HG02852 (cell line): ENCODE data around the gene TCOF1.
"Not testable (repeated sequence)": the region's sequence is repeated elsewhere in the genome, so short reads cannot be mapped to it uniquely, and the experiment has no call there.

Experiments used
- ATAC-seq: cut with Tn5 transposase; IDR thresholded peaks from one replicate; pipeline ENCODE4 v1.9.1; 2021; ENCODE audit warnings: mild to moderate bottlenecking, moderate library complexity; ENCODE audit not compliant: unreplicated experiment

The TCOF1 gene

DNA sequence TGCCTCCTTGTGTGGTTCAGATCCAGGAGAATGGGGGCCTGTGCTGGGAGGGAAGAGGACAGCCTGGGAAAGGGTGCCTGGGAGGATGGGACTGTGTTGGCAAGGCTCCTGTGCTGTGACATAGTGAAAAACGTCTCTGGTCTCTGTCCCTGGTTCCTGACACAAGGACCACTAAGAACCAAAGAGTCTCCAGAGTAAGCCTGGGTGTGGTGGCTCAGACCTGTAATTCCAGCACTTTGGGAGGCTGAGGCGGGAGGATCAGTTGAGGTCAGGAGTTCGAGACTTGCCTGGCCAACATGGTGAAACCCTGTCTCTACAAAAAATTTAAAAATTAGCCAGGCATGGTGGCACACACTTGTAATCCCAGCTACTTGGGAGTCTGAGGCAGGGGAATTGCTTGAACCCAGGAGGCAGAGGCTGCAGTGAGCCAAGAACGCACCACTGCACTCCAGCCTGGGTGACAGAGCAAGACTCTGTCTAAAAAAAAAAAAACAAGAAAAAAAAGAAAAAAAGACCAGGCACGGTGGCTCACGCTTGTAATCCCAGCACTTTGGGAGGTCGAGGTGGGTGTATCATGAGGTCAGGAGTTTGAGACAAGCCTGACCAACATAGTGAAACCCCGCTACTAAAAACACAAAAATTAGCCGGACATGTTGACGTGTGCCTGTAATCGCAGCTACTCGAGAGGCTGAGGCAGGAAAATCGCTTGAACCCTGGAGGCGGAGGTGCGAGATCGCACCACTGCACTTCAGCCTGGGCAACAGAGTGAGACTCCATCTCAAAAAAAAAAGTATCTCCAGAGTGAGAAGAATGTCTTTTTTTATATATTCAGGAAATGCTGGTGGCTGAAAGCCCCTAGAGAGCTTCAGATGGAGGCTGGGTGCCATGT is 56.6 kb downstream of the TCOF1 start:
- ATAC-seq = not testable (repeated sequence)

DNA sequence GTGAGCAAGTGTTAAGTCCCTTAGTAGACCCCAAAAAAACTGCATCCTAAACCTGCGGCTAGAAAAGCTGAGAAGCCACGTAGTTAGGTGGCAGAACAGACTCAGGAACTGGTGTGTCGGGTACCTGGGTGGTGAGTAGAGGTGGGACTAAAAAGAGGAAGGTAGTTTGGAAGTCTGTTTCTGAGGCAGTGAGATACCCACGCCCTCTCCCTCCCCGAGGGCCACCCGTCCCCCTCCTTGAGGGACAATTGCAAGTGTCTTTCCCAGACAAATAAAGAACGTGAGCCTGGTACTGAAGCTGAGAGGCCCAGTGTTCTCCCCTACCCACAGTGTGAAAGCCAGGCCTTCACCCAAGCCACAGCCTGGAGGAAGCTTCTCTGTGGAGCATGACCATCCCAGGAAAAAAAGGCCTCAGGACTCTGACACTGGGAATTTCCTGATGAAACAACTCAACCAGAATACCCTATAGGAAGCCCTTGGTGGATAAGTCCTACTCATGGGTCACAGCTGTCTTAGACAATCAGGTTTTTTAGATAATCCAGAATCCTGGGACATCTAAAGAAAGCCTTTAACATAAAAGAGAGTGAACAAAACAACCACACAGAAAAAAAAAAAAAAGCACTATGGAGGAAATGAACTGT is 62.3 kb downstream of the TCOF1 start:
- ATAC-seq = peak; percentile 67

DNA sequence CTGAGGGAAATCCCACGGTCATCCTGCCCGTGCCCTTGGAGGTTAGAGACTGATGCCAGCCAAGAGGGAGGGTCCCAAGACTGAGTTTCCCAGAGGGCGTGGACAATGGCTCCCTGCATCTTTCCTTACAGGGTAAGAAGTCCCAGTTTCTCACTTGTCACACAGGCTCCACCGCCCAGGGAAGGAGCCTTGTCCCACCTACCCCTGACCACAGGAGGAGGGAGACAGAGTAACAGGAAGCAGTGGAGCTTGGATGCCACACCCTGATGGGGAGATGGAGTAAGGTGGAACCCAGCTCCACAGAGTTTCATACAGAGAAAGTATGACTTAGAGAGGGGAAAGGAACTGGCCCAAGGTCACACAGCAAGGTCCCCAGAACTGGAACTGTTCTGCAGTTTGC is 64.6 kb downstream of the TCOF1 start:
- ATAC-seq = no peak

DNA sequence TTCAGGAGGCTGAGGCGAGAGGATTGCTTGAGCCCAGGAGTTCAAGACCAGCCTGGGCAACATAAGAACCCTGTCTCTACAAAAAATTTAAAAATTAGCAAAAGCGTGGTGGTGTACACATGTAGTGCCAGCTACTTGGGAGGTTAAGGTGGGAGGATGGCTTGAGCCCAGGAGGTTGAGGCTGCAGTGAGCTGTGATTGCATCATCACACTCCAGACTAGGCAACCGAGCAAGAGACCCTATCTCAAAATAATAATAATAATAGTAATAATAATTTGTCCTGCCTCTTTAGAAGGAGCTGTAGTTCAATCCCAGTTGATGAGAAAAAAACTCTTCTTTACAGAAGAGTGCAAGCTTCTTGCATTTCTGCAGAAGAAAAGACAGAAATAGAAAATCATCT is 65.3 kb downstream of the TCOF1 start:
- no peak for ATAC-seq

DNA sequence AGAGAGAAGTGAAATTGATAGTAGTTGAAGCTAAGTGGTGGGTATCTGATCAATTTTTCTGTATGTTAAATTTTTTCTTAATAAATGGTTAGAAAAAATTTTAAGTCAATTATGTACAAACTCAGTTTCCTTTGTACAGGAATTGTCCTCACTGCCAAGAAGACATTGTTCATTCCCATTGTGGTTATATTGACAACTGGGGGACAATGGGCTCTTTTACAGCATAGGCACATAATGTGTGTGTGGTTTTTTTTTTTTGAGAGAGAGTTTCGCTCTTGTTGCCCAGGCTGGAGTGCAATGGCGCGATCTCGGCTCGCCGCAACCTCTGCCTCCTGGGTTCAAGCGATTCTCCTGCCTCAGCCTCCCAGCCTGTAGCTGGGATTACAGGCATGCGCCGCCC is 68.7 kb downstream of the TCOF1 start:
- not testable (repeated sequence) for ATAC-seq

DNA sequence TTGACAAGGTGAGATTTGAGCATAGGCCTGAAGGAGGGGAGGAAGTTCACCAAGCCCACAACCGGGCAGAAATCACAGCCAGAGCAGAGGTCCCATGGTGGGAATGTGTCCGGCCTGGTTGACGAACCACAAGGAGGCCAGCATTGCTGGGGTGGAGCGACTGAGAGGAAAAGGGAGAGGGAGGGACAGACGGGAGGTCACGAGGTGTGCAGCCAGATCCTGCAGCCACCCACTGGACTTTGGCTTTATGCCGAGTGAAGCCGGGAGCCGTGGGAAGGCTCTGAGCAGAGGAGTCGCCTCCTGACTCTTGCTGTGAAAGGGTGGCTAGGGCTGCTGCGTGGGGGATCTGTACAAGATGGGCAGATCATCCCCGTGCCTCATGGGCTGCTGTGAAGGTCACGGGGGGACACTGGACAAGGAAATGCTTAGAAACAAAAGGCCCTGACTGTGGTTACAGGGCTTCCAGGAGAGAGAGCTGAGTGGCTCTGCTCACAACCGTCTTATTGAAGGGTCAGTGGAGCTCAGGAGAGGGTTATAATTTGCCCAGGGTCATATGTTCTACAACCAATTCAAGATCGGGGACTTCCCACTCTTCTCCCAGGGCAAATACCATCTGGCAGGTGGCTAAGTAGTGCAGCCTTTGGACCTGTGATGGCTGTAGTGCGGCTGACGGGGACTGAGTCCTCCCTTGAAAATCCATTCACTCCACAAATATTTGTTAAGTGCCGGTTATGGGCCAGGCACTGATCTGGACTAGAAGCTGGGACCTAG is 70.8 kb downstream of the TCOF1 start:
- no peak for ATAC-seq

DNA sequence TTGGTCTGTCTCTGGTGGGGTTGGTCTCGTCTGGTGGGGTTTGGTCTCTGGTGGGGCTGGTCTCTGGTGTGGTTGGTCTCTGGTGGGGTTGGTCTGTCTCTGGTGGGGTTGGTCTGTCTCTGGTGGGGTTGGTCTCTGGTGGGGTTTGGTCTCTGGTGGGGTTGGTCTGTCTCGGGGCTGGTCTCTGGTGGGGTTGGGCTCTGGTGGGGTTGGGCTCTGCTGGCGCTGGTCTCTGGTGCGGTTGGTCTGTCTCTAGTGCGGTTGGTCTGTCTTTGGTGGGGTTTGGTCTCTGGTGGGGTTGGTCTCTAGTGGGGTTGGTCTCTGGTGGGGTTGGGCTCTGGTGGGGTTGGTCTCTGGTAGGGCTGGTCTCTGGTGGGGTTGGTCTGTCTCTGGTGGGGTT is 71.5 kb downstream of the TCOF1 start:
- ATAC-seq = no peak

DNA sequence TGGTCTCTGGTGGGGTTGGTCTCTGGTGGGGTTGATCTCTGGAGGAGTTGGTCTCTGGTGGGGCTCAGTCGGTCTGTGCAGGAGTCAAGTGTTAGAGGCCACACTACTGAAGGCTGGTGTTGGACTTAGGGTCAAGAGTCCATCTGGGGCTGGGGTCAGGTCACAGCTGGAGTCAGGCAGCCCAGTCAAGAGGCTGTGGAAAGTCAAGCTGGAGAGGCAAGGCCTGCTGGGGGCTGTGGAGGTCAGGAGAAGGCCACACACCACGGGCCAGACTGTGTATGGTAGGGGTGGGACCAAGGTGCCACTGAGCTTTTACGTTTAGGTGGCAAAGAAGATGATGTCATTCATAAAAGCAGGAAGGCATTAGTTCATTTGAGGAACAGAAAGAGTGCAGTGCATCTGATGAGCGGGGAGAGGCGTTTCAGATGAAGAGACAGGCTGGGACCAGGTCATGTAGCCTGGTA is 71.9 kb downstream of the TCOF1 start:
- ATAC-seq = no peak

DNA sequence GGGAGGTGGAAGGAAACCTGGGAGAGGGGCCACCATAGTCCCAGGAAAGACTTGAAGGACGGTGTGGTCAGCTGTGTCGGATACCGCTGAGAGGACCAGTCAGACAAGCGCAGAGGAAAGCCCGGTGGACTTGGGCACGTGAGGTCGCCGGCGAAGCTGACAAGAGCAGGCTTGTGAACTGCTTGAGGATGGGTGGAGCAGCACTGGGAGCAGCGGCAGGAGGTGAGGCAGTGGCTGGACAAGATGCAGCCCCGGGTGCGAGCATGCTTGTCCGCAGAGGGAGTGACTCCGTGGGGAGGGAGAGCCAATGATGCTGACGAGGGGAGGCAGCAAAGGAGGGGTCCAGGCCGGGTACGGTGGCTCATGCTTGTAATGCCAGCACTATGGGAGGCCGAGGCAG is 73.6 kb downstream of the TCOF1 start:
- no peak for ATAC-seq

DNA sequence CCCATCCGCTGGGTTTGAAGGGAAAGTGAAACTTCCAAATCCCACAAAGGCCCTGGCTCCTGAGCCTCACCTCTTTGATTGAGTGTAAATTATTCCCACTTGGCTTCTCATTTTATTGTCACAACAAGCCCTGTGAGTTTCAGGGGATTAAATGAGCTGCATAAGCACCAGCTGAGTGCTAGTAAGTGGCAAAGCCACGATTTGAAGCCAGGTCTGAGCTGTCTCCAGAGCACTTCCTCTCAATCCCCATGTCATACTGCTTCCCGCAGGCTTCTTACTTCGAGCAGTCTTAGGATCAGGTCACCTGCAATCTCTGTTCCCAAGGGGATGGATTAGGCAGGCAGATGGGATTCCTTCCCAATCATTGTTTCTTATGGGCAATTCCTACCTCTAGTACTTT is 74.1 kb downstream of the TCOF1 start:
- no peak for ATAC-seq

DNA sequence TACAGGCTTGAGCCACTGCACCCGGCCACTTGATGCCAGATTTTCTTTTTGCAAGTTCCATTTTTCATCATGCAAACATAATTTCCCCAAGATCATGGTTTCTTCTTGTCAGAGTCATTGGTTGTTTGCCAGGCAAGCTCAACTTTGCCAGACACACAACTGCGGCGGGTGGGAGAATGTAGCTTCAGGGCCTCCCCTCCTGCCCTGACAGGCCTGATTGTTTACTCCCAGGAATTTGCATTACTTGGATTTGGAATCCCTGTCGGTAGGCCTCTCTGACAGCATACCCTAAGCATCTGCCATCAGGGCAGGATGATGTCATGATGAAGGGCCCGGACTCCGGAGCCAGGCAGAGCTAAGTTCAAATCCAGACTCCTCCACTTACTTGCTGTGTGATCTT is 77.0 kb downstream of the TCOF1 start:
- ATAC-seq = no peak

DNA sequence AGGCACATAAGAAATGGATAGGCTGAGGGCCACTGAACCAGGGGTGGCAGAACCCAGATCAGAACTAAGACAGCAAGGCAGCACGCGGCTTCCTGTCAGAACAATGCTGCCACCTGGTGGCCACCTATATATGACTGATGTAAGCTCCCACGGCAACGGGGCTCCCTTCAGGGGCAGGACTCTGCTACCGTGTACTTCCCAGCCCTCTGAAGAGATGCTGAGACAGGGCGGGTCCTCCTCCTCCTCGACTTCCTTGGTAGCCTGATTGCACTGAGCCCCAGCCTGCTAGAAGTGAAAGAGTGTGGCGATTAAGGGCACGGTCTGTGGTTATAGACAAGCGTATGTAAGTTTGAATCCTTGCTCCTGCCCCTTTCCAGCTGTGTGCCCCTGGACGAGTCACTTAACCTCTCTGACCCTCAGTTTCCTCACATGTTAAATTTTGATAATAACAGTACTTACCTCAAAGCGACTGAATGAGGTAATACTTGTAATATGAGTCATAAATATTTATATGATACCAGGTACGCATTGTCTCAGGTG is 78.7 kb downstream of the TCOF1 start:
- ATAC-seq = peak; percentile 94

DNA sequence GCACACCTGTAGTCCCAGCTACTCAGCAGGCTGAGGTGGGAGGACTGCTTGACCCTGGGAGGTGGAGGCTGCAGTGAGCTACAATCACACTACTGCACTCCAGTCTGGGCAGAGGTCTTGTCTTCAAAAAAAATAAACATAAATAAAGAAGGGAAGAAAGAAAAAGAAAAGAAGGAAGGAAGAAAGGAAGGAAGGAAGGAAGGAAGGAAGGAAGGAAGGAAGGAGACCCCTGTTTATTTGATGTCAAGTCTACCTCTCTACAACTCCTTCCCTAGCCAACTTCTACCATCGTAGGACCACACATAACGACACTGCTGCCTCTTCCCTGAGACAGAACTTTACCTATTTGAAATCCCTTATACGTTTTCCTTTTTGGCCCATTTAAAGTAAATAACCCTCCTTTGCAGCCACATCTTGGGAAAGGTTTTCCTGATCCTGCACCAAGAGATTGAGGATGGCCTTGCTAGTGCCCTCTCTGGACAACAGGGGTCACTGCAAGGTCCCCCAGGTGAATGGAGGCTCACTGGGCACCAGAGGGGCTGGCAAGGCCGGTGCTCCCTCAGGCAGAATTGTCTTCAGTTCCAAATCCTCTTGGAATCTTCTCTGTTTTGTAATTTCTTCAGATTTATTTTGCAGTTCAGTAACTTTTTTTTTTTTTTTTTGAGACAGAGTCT is 81.5 kb downstream of the TCOF1 start:
- ATAC-seq = no peak

DNA sequence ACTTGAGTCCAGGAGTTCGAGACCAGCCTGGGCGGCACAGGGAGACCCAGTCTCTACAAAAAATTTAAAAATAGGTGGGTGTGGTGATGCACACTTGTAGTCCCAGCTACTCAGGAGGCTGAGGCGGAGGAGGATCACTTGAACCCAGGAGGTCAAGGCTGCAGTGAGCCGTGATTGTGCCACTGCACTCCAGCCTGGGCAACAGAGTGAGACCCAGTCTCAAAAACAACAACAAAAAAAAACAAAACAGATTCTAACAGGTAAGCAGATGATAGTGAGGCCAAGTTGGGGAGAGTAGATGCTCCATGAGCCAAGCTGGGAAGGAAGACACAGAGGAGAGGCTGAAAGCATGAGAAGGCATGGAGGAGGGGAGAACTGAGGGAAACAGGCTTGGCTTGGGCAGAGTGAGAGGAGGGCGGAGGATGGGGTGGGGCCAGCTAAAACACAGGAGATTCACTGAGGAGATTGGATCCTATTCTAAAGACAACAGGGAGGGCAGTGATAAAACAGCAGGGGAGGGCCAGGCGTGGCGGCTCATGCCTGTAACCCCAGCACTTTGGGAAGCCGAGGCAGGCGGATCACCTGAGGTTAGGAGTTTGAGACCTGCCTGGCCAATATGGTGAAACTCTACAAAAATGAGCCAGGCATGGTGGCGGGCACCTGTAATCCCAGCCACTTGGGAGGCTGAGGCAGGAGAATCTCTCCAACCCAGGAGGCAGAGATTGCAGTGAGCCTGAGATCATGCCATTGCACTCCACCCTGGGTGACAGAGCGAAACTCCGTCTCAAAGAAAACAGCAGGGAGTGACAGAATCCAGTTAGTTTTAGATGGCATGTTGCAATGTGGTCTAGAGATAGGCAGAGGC is 83.7 kb downstream of the TCOF1 start:
- no peak for ATAC-seq

DNA sequence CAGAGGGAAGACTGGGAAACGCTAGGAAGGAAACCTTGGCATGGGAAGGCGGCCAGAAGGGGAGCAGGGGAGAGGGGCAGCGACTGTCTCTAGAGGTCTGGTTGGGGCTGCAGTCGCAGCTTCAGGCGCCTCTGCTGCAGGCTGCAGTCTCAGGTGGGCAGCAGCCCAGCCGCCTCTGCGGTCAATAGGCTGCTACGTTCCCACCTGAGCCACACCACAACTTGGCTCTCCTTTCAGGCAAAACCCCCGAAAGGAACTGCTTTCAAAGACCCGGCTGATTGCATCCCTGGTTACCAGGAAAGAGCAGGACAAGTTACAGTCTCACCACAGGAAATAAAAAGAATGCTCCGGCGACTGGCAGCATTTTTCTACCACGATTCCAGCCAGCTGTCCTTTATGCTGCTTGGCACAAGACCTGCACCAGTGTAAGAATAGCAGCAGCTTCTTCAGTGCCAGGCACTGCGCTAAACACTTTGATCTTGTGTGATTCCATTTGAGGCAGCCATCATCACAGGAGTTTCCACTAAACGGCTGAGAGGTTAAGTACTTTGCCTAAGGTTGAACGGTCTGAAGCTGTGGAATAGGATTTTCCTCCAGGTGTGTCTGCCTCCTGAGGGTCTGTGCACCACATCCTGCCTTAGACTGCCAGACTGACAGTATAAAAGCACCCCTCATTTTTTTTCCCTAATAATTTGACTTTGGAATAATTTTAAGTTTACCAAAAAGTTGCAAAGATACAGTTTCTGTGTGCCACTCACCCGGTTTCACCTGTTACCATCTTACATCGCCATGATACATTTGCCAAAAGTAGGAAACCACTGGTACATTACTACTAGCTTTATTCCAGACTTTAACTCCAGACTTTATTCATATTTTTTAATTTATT is 84.6 kb downstream of the TCOF1 start:
- ATAC-seq = no peak

DNA sequence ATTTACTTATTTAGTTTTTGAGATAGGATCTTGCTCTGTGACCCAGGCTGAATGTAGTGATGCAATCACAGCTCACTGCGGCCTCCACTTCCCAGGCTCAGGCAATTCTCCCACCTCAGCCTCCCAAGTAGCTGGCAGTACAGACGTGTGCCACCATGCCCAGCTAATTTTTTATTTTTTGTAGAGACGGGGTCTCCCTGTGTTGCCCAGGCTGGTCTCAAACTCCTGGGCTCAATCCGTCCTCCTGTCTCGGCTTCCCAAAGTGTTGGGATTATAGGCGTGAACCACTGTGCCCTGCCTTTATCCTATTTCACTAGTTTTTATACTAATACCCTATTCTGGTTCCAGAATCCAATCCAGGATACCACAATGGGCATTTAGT is 85.2 kb downstream of the TCOF1 start:
- ATAC-seq = no peak

DNA sequence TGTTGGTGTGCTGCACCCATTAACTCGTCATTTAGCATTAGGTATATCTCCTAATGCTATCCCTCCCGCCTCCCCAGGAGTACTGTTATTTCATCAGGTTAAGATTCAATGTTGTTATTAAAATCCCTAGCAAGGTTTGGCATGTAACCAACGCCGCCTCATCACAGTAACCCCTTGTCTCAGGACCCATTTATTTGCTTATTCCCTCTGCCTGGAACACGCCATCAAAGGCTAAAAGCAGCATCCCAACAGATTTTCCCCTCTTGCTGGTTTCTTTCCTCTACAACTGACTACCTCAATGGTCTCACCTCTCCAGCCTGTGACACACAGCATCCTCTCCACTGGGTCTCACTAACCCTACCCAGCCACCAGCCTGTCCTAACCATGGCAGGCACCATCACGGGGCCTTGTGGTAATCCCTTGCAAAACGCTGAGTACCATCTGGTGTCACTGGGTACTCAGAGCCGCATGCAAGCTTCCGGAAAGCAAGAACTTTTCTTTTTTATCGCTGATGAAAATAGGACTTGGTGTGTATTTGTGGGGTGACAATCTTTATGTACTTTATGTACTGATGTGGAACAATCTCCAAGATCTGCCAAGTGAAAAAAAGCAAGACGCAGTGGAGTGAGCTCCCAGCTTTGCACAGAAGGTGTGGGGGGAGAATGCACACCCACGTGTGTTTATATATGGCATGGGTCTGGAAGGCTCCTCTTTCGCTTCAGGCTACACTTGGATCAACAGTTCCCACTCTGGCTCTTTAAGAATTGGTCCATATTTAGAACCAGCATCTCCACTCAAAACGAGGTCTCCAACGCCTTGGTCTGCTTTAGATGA is 86.0 kb downstream of the TCOF1 start:
- ATAC-seq = no peak

DNA sequence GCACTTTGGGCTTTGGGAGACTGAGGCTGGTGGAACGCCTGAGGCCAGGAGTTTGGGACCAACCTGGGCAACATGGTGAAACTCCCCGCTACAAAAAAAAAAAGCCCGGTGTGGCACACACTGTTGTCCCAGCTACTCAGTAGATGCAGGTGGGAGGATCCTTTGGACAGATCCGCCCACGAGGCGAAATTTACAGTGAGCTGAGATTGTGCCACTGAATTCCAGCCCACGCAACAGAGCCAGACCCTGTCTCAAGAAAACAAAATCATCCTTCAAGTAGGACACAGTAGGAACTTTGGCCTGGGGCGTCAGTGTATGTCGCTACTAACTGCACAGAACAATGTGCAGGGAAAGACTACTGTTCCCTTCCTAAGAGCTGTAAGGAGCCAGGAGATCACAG is 87.3 kb downstream of the TCOF1 start:
- no peak for ATAC-seq
